Breast epithelium (tissue), 4 donors: ENCODE measurements around the gene SMIM26. TPM values are rescaled to one million over a fixed set of nuclear protein-coding genes. Genes with fewer than 3 reads are reported as not detected.

Source experiments
- DNase-seq, 2 donors: peaks; one replicate each; pipeline ENCODE4 v3.0.0-alpha.2; 2019; ENCODE audit warnings: low spot score in 2 of 2
- H3K27ac ChIP-seq, 2 donors: fragments of 200-600 bp; sonication (generic) in 1 of 2; one replicate each; pipeline ENCODE4 v1.5.1; 2016 to 2019; ENCODE audit warnings: mild to moderate bottlenecking in 1 of 2
- H3K27me3 ChIP-seq, 2 donors: fragments of 200-600 bp; sonication (generic) in 1 of 2; one replicate each; pipeline versions ENCODE4 v1.5.1 to v1.6.0; 2017 to 2019; ENCODE audit warnings: control low read depth in 1 of 2, mild to moderate bottlenecking in 1 of 2
- H3K36me3 ChIP-seq: fragments of 200-600 bp; one replicate; pipeline ENCODE4 v1.5.1; 2019
- H3K4me1 ChIP-seq, 2 donors: fragments of 200-600 bp; sonication (generic); one replicate each; pipeline ENCODE4 v1.5.1; 2016 to 2019; ENCODE audit warnings: control low read depth in 1 of 2
- H3K4me3 ChIP-seq, 3 donors: fragments of 200-600 bp; sonication (generic); 1 replicate in 2 of 3; 2 replicates in 1 of 3; pipeline ENCODE4 v1.5.1; 2016 to 2019; ENCODE audit warnings: mild to moderate bottlenecking in 3 of 3, moderate library complexity in 2 of 3
- H3K9me3 ChIP-seq, 2 donors: fragments of 200-600 bp; sonication (generic) in 1 of 2; one replicate each; pipeline ENCODE4 v1.5.1; 2016 to 2019; ENCODE audit warnings: control low read depth in 1 of 2
- POLR2A ChIP-seq: fragments of 450-650 bp; IDR thresholded peaks from one replicate; pipeline ENCODE4 v1.6.1; 2016; ENCODE audit warnings: antibody characterized with exemption, mild to moderate bottlenecking, moderate library complexity
- POLR2AphosphoS5 ChIP-seq, 3 donors: sonication (generic); formaldehyde crosslinking; IDR thresholded peaks; one replicate each; pipeline ENCODE4 v1.6.1; 2017; ENCODE audit warnings: antibody characterized with exemption in 3 of 3
- intact Hi-C: fragments of 100-400 bp; cut with DNase I; formaldehyde crosslinking; loops from one replicate; pipeline ENCODE4 v1.15.1; 2023; ENCODE audit warnings: low total_unique reads
- total RNA-seq, 3 donors: library from RNA; depleted of rRNA; stranded (reverse); fragments of >200 nt; gene quantifications; one replicate each; pipeline ENCODE4 v1.1.0, GENCODE V29; 2016
- TF ChIP-seq, protein P1 (sequence below), 3 donors: fragments of 450-650 bp; IDR thresholded peaks; one replicate each; pipeline ENCODE4 v1.5.1; 2016 to 2017; ENCODE audit warnings: antibody characterized with exemption in 3 of 3, mild to moderate bottlenecking in 3 of 3, moderate library complexity in 3 of 3

SMIM26 gene
- total RNA-seq, 3 donors from 2014 or later = 126 to 150 (median 129) TPM

DNA sequence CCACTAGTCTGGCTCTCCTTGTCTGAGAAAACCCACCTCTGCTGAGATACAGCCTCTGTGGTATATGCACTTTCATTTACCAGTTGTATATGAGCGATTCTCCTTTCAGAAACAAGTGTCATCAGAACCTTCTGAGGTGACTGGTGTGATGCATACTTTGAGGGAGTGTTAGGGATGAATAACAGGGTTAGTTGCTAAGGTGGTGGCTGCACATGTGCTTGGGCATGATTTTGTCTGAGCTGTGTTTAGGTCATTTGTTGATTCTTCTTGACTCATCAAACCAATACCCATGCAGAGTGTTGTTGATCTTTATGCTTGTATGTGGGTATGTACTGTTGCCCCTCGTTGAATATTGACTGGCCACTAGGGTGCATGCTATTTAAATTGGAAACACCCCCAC is 46.3 kb downstream of the SMIM26 start:
- no peaks in the 10 kb centered on the region for H3K9me3 ChIP-seq
- no peak for DNase-seq
- TF ChIP-seq, protein P1, sequence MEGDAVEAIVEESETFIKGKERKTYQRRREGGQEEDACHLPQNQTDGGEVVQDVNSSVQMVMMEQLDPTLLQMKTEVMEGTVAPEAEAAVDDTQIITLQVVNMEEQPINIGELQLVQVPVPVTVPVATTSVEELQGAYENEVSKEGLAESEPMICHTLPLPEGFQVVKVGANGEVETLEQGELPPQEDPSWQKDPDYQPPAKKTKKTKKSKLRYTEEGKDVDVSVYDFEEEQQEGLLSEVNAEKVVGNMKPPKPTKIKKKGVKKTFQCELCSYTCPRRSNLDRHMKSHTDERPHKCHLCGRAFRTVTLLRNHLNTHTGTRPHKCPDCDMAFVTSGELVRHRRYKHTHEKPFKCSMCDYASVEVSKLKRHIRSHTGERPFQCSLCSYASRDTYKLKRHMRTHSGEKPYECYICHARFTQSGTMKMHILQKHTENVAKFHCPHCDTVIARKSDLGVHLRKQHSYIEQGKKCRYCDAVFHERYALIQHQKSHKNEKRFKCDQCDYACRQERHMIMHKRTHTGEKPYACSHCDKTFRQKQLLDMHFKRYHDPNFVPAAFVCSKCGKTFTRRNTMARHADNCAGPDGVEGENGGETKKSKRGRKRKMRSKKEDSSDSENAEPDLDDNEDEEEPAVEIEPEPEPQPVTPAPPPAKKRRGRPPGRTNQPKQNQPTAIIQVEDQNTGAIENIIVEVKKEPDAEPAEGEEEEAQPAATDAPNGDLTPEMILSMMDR (IDR thresholded peaks at IDR 0.05) = no peak
- TF ChIP-seq POLR2AphosphoS5 (IDR thresholded peaks at IDR 0.05) = no peak
- no peak for TF ChIP-seq POLR2A
- H3K4me1 ChIP-seq = no peaks in the 10 kb centered on the region
- no peaks in the 10 kb centered on the region for H3K36me3 ChIP-seq
- no peak overlapping the region for H3K27ac ChIP-seq
- intact Hi-C loops = no loop called here
- H3K27me3 ChIP-seq = no peaks in the 10 kb centered on the region
- no peak overlapping the region for H3K4me3 ChIP-seq

DNA sequence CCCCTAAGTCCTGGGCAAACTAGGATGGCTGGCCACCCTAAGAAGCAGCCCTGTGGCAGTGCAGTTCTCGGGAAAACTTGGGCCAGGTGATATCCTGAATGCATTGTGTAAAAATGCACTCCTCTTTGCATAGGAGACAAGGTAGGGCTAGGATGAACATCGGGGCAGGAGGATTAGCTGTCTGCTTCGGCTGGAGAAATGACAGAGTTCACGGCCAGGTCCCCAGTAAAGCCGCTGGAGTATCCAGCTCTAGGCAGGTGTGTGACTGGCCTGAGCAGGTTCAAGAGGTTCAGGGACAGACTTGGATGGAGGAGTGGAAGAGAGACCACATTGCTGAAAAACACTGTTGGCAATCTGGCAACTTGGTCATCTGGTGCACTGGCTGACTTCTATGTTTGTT is 47.0 kb downstream of the SMIM26 start:
- no peak for DNase-seq
- H3K27ac ChIP-seq = no peak overlapping the region
- H3K4me3 ChIP-seq = no peak overlapping the region
- H3K27me3 ChIP-seq = no peaks in the 10 kb centered on the region
- TF ChIP-seq, protein P1 (IDR thresholded peaks at IDR 0.05) = no peak
- TF ChIP-seq POLR2A (no peak), POLR2AphosphoS5 (IDR thresholded peaks at IDR 0.05) (no peak)
- no peaks in the 10 kb centered on the region for H3K9me3 ChIP-seq
- H3K36me3 ChIP-seq = no peaks in the 10 kb centered on the region
- H3K4me1 ChIP-seq = no peaks in the 10 kb centered on the region
- intact Hi-C loops = no loop called here

DNA sequence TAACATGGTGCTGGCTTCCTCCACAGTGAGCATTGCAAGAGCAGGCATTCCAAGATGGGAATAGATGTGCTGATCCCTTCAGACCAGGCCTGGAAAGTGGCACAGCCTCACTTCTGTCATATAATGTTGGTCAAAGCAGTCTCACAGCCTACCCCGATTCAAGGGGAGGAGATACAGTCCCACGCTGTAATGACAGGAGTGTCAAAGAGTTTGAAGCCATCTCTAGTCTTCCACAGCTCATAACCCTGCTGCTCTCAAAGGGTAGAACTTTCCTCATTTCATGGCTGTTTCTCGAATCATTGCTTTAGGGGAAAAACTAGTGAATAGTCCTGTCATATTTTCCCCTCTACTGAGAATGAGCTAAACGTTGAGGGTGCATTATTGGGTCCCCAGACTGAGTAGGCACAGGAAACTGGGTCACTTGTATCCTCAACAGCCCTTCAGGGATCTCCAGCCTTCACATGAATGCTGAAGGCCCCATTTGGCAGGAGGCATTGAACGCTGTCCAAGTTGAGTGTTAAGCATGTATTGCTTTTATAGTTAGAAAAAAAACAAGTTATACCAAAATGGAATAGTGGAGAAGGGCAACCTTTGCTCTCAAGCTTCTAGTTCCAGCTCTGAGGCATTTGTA is 47.9 kb downstream of the SMIM26 start:
- no peak for DNase-seq
- Histone ChIP-seq H3K9me3 (no peaks in the 10 kb centered on the region), H3K36me3 (no peaks in the 10 kb centered on the region), H3K4me1 (no peaks in the 10 kb centered on the region), H3K27me3 (no peaks in the 10 kb centered on the region), H3K4me3 (no peak overlapping the region), H3K27ac (no peak overlapping the region)
- TF ChIP-seq, protein P1 (IDR thresholded peaks at IDR 0.05) = no peak
- no peak for TF ChIP-seq POLR2A
- no peak for TF ChIP-seq POLR2AphosphoS5 (IDR thresholded peaks at IDR 0.05)
- intact Hi-C loops = no loop called here

Other genes starting within 250 kb of the SMIM26 start
- 10 to 100 TPM in 1 of 3 donors, 1 to 10 TPM in 2; 2.6 to 14.8 (median 6.9) TPM for gene DZANK1, start 100.4 kb upstream of the SMIM26 start, total RNA-seq
- gene POLR3F, start 100.0 kb upstream of the SMIM26 start, total RNA-seq = 10 to 100 TPM in 2 of 3 donors, 1 to 10 TPM in 1; 6.9 to 17.6 (median 10.1) TPM
- gene RBBP9, start 70.2 kb upstream of the SMIM26 start, total RNA-seq = 10 to 100 TPM; 16.3 to 24.4 (median 17.7) TPM
- gene SEC23B, start 59.5 kb upstream of the SMIM26 start, total RNA-seq = 10 to 100 TPM; 27.0 to 57.7 (median 52.8) TPM
- 10 to 100 TPM; 24.1 to 34.6 (median 26.2) TPM for gene DTD1, start 20.6 kb downstream of the SMIM26 start, total RNA-seq
- gene SCP2D1, start 246.4 kb downstream of the SMIM26 start, total RNA-seq = not detected